HG02623 (cell line): Measurements from ENCODE around the gene LRRC8A.
"Not testable (repeated sequence)": the region's sequence is repeated elsewhere in the genome, so short reads cannot be mapped to it uniquely, and the experiment has no call there.

Experiments used
- ATAC-seq: cut with Tn5 transposase; IDR thresholded peaks from one replicate; pipeline ENCODE4 v1.9.1; 2021; ENCODE audit warnings: moderate library complexity; ENCODE audit not compliant: unreplicated experiment

The LRRC8A gene

DNA sequence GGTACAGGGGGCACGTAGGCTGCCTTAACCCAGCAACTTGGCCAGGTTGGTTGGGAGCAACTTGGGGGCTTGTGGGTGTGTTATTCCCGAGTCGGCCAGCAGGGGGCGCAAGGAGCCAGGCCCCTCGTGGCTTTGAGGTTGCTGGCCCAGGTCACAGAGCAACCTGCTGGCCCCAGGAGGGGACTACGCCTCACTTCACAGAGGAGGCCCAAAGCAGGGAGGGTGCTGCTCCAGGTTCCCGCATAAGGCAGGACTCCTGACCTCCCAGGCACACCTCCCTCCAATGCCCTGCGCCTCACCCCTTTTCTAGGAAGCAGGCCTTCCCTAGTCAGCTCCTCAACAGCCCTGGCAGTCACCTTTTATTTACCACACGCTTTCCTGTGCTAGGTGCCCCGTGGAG, 18.3 kb upstream of the LRRC8A start:
- no peak for ATAC-seq

DNA sequence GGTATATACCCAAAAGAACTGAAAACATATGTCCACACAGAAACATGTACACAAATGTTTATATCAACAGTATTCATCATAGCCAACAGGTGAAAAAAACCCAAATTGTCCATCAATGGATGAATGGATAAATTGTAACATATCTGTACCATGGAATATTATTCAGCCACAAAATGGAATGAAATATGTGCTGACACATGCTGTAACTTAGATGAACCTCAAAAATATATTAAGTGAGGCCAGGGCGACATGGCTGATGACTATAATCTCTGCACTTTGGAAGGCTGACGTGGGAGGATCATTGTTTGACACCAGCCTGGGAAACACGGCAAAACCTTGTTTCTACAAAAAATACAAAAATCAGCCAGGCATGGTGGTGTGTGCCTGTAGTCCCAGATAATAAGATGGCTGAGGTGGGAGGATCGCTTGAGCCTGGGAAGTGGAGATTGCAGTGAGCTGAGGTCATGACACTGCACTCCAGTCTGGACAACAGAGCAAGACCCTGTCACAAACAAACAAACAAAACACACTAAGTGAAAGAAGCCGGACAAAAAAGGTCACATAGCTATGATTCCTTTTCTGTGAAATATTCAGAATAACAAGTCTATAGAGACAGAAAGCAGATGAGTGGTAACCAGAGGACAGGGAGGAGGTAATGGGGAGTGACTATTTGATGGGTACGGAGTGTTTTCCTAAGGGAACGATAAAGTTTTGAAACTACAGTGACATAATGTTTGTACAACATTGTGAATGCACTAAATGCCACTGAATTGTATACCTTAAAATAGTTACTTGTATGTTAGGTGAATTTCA, 11.6 kb upstream of the LRRC8A start:
- ATAC-seq, result no peak

DNA sequence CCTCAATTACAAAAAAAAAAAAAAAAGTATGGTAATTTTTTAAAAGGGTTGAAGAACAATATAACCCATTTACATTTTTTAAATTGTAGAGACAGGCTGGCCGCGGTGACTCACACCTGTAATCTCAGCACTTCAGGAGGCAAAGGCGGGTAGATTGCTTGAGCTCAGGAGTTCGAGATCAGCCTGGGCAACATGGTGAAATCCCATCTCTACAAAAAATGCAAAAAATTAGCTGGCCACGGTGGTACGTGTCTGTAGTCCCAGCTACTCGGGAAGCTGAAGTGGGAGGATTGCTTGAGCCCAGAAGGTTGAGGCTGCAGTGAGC, 11.0 kb upstream of the LRRC8A start:
- not testable (repeated sequence) for ATAC-seq

DNA sequence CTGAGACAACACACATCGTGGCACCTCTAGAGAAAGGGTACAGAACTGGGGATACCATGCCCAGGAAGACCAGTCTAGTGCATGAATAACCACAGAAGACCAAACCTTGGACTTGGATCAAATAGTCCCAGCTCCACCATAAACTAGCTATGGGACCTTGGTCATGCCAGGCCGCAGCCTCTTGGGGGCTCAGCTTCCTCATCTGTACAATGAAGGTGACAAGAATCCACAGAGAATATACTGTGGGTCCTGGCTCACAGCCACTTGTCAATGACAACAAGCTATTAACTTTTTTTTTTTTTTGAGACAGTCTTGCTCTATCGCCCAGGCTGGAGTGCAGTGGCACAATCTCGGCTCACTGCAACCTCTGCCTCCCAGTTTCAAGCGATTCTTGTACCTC, 4.1 kb upstream of the LRRC8A start:
- ATAC-seq, result no peak

DNA sequence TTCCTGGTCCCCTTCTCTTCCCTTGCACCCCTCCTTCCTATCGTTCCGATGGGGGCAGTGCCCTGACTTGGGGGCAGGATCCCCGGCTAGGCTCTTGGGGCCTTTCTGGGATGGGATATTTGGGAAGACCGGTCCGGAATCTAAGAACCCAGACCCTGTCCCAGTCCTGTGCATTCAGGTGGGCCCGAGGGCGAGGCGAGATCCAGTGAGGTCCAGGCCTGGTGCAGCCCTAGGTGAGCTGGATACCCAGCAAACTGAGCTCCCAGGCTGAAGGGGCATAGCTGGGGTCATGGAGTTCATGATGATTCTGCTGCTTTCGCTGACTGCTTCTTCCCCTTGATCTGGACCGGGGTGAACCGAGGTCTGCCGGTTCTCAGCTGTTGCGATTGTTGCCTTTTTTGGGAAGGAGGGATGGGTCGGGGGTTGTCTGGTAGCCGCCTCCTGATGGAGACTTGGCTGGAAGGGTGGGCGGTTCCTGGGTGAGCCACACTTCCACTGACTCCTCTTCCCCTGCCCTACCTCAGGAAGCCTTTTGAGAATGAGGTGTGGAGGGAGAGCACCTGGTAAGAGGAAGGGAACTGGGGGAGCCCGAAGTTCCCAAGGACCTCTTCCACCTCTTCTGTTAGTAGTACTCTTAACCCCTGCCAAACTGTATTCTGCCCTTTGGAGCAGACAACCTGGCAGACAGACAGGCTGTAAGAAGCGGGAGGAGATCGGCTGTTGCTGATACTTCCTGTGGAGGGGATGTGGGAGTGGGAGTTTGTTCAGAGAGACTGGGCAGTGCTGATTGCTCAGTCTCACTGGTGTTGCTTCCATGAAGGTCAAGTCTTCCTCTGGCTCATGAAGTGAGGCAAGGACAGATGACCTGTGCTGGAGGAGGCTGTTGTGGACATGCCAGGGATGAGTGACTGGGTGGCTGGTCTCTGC, 1.0 kb downstream of the LRRC8A start:
- ATAC-seq, result no peak

- no peak for ATAC-seq
Measured at GRCh38 chr9:128884164-128884563, 2.2 kb downstream of the LRRC8A start.

DNA sequence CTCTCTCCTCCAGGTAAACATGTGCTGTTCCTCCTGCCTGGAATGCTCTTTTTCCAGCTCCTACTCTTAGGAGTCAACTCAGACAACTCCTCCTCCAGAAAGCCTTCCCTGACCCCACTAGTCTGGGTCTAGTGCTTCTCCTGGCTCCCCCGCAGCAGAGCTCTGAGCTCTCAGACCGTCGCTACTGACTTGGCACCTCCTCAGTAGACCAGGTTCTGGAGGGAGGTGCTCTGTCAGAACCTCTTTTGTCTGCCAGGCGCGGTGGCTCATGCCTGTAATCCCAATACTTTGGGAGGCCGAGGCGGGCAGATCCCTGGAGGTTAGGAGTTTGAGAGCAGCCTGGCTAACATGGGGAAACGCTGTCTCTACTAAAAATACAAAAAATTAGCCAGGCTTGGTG, 3.4 kb downstream of the LRRC8A start:
- ATAC-seq, result no peak

- no peak for ATAC-seq
Measured at GRCh38 chr9:128885798-128886197, 3.9 kb downstream of the LRRC8A start.

DNA sequence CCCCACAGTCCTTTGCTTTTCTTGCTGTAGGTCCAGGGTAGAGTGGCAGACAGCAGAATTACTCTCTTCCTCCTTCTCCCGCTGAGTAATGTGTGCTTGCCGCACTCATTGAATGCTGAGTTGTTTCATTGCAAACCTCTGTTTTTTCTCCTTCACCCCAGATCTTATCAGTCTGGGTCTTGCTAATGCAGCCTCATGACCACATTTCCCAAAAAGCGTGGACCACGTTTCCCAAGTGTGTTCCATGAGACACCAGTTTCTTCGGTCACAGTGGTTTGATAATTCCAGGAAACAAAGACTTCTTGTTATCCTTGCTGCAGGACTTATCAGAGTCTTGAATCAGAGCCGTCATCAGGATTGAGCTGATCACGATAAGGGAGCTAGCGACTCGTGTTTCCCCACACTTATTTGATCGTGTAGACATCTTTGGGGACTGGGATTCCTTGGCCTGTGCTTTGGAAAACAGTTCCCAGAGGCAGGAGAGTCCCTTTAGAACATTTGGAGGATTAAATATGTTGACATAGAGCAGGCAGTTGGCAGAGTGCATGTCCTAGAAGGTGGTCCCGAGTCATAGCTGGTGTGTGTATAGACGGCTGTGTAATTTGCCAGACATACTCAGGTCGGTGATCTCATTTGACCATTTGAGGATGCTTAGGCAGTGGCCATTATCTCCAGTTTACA, 4.4 kb downstream of the LRRC8A start:
- ATAC-seq, result no peak

GRCh38 chr9:128887049-128887448, 5.1 kb downstream of the LRRC8A start:
- no peak for ATAC-seq

DNA sequence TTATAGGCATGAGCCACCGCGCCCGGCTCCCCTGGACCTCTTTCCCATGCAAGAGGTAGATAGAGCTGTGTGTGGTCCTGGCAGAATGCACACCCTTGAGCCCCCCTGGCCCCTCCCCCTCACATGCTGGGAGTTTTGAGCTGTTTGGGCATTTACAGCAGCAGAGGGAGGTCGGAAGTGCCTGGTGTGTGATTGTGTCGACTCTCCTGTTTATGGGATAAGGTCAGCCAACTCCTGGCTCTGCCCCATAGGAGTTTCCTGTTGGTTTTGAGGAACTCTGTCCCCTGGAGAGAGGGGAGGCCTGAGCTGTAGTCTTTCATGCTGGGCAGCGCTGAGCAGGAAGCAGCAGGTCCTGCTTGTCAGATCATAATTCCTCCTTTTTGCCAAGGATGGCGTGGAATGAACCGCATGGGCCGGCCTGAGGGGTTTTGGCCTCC, 6.0 kb downstream of the LRRC8A start:
- no peak for ATAC-seq

GRCh38 chr9:128891321-128892220, 9.6 kb downstream of the LRRC8A start:
- no peak for ATAC-seq

DNA sequence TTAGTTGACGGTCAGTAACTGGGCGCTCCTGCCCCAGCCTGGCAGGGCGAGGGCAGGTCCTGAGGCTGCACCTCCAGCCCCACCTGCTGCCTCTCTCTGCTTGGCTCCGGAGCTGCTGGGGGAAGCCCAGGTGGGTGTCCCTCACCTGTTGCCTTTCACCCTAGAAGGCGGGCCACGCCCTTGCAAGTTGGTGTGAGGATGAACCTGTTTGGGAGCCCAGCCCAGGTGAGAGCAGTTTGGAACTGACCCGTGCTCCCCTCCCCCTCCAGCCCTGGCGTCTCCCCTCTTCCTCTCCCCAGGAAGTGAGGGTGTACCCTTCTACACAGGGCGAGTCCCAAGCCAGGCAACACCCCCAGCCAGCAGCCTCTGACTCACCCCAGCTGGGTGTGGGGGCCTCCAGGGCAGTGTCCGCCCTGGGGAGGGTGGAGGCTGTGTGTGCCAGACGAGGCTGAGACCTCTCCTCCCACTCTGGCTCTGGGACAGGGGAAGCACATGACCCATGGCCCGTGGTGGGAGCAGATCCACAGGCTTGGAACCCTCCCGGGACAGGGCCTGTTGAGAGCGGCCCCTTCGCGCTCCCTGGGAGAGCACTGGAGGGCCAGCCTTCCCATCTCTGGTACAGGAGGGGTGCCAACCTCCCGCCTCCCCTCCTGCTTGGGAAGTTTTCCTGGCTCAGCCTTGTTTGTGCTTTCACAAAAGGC, 10.4 kb downstream of the LRRC8A start:
- ATAC-seq, result no peak

DNA sequence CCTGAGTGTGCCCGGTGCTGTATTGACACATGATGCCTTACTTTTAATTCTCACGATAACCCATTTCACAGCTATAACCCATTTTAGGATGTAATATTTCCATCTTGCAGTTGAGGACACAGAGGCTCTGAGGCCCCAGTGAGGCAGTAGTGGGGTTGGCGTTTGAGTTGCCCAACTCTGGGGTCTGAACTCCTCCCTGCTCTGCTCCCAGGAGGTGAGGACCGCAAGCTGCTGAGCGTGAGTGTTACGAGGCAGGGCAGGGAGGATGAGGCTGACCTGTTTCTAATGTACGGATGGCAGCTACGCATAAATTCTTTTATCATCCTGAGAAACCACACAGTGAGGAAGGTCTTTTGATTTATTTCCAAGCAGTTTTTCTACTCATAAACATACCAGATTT, 11.4 kb downstream of the LRRC8A start:
- ATAC-seq, result no peak

DNA sequence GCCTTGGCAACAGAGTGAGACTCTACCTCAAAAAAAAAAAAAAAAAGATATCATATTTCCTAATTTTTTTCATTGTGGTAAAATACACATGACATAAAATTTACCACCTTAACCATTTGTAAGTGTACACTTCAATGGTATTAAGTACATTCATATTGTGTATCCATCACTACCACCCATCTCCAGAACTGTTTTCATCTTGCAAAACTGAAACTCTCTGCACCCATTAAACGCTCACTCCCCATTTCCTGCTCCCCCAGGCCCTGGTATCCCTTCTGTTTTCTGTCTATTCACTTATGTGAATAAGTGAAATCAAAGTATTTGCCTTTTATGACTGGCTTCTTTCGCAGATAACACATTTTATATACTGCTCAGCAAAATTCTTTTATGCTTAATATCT, 12.8 kb downstream of the LRRC8A start:
- ATAC-seq, result no peak

GRCh38 chr9:128895556-128895955, 13.6 kb downstream of the LRRC8A start:
- no peak for ATAC-seq

DNA sequence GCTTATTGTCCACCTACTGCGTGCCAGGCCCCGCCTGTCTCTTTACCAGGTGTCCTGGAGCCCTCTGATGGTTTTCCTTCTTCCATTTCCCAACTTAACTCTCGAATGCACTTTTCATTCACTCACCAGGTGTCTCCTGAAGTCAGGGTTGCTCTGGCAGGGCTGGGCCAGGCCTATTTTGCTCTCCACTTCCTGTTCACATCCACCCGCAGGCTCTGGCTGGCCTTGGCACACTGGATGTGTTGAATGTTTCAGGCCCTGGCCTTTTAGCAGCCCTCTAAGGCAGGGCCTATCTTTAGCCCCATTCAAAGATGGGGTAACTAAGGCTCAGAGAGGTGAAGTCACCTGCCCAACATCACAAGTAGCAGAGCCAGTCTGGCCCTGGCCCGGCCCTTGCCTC, 16.4 kb downstream of the LRRC8A start:
- no peak for ATAC-seq

DNA sequence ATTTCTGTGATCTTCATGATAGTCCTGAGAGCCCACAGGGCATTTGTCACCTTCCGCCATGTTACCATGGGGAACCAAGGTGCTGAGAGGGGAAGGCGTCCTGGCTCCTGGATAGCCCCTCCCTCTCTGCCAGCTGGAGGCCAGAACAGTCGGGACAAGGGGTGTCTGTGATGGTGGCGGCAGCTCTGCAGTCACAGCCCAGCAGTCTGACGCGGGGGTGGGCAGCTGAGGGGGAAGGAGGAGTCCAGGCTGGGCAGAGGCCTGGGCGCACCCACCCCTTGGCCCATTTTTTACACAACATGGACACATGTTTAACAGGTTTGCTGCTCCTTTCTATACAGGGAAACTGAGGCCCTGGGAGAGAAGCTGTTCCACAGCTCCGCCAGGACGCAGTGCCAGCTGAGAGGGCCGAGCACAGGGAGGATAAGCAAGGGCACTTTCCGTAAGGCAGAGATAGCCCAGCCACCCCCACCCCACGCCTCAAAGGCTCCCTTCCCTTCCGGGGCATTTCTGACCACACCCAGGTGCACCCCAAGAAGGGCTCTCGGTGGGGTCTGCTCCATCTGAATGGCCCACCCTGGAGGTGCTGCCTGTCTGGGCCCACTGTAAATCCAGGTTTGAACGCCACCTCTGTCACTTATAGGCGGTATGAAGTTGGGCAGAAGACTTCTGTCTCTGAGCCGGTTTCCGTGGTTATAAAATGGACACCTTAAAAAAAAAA, 17.1 kb downstream of the LRRC8A start:
- ATAC-seq, result no peak

GRCh38 chr9:128899566-128900322, 17.8 kb downstream of the LRRC8A start:
- ATAC-seq, result no peak
